ENCODE results near the gene CT45A2.
"Not testable (repeated sequence)": the region's sequence is repeated elsewhere in the genome, so short reads cannot be mapped to it uniquely, and the experiment has no call there.

Gene CT45A2

GRCh38 chrX:135819912-135820311 is at the start of gene CT45A2:
Gene CT45A2 (minus strand): TSS chrX:135820012. CDS start chrX:135816265, 3,747 bp downstream.
- not testable (repeated sequence) for FAIRE-seq; DNase-seq (ENCODE audit: low spot score)

- FAIRE-seq; DNase-seq (ENCODE audit: low spot score): not testable (repeated sequence)
Observed at GRCh38 chrX:135854438-135854837, 34.6 kb upstream of the CT45A2 start, which contains the start of gene CT45A8. Gene CT45A8 (minus strand): TSS chrX:135854538. CDS start chrX:135850783, 3,755 bp downstream.

- FAIRE-seq; DNase-seq (ENCODE audit: low spot score): not testable (repeated sequence)
Observed at GRCh38 chrX:135837180-135837579, 17.4 kb upstream of the CT45A2 start, which contains the start of gene CT45A7. Gene CT45A7 (minus strand): TSS chrX:135837280. CDS start chrX:135833533, 3,747 bp downstream.

GRCh38 chrX:135802687-135803086 is 17.1 kb downstream of the CT45A2 start, which contains the start of gene CT45A6:
Gene CT45A6 (minus strand): TSS chrX:135802787. CDS start chrX:135798993, 3,794 bp downstream.
- not testable (repeated sequence) for DNase-seq (ENCODE audit: low spot score); FAIRE-seq

- not testable (repeated sequence) for DNase-seq (ENCODE audit: low spot score); FAIRE-seq
Observed at GRCh38 chrX:135785403-135785802, 34.4 kb downstream of the CT45A2 start, which contains the start of gene CT45A5. Gene CT45A5 (minus strand): TSS chrX:135785503. CDS start chrX:135781729, 3,774 bp downstream.

GRCh38 chrX:135768091-135768490 is 51.7 kb downstream of the CT45A2 start, which contains the start of gene CT45A3:
Gene CT45A3 (minus strand): TSS chrX:135768191. CDS start chrX:135764444, 3,747 bp downstream.
- not testable (repeated sequence) for DNase-seq (ENCODE audit: low spot score); FAIRE-seq
